HUDEP-2 (cell line): ENCODE results near the gene FAM228A.
"Not testable (repeated sequence)": the region's sequence is repeated elsewhere in the genome, so short reads cannot be mapped to it uniquely, and the experiment has no call there.

Experiments
- DNase-seq, 76 experiments: peaks; one replicate each; lab custom pipeline; 2025; ENCODE audit not compliant: unreplicated experiment in 76 of 76; lab: John Stamatoyannopoulos, UW

FAM228A gene

GRCh38 chr2:24189551-24189950 is 14.7 kb downstream of the FAM228A start:
- DNase-seq: no peak

- no peak for DNase-seq
Observed at GRCh38 chr2:24190503-24190902, 15.7 kb downstream of the FAM228A start.

GRCh38 chr2:24191156-24191555 is 16.3 kb downstream of the FAM228A start:
- DNase-seq: no peak

- DNase-seq: no peak
Observed at GRCh38 chr2:24191848-24192247, 17.0 kb downstream of the FAM228A start.

GRCh38 chr2:24197213-24197612 is 22.4 kb downstream of the FAM228A start:
- DNase-seq: not testable (repeated sequence)

GRCh38 chr2:24199968-24200590 is 25.2 kb downstream of the FAM228A start:
- no peak for DNase-seq

GRCh38 chr2:24200799-24201198 is 25.9 kb downstream of the FAM228A start:
- no peak for DNase-seq

GRCh38 chr2:24203029-24203786 is 28.4 kb downstream of the FAM228A start:
- DNase-seq: no peak

GRCh38 chr2:24203787-24204150 is 28.9 kb downstream of the FAM228A start:
- DNase-seq: no peak

GRCh38 chr2:24204505-24204904 is 29.7 kb downstream of the FAM228A start:
- DNase-seq: no peak

GRCh38 chr2:24205131-24205530 is 30.3 kb downstream of the FAM228A start:
- DNase-seq: no peak

GRCh38 chr2:24206242-24206641 is 31.4 kb downstream of the FAM228A start:
- DNase-seq: no peak

GRCh38 chr2:24206714-24207113 is 31.9 kb downstream of the FAM228A start:
- no peak for DNase-seq

GRCh38 chr2:24207359-24207758 is 32.5 kb downstream of the FAM228A start:
- no peak for DNase-seq

- DNase-seq: no peak
Observed at GRCh38 chr2:24208490-24208889, 33.6 kb downstream of the FAM228A start.

GRCh38 chr2:24209389-24210105 is 34.7 kb downstream of the FAM228A start:
- no peak for DNase-seq

GRCh38 chr2:24210106-24210455 is 35.2 kb downstream of the FAM228A start:
- no peak for DNase-seq

- no peak for DNase-seq
Observed at GRCh38 chr2:24210723-24211122, 35.9 kb downstream of the FAM228A start.

- no peak for DNase-seq
Observed at GRCh38 chr2:24211408-24211807, 36.6 kb downstream of the FAM228A start.

- DNase-seq: no peak
Observed at GRCh38 chr2:24214880-24215279, 40.0 kb downstream of the FAM228A start.

GRCh38 chr2:24220554-24221291 is 45.9 kb downstream of the FAM228A start:
- no peak for DNase-seq
